Loucy (cell line): Measurements from ENCODE around the gene MYL5.

Experiments
- H2AFZ ChIP-seq: fragments of 200-600 bp; sonication (generic); 2 replicates; pipeline ENCODE4 v1.6.0; 2016; ENCODE audit warnings: antibody characterized with exemption, mild to moderate bottlenecking, low read length, moderate library complexity
- H3F3A ChIP-seq: fragments of 200-600 bp; 2 replicates; pipeline ENCODE4 v1.6.0; 2016; ENCODE audit warnings: antibody characterized with exemption, low read depth, mild to moderate bottlenecking
- H3K27me3 ChIP-seq: fragments of 200-600 bp; sonication (generic); 2 replicates; pipeline ENCODE4 v1.6.1; 2014; ENCODE audit warnings: low read length, mild to moderate bottlenecking; ENCODE audit not compliant: insufficient read depth, poor library complexity, severe bottlenecking
- H3K36me3 ChIP-seq: fragments of 200-600 bp; sonication (generic); 2 replicates; pipeline ENCODE4 v1.6.1; 2016; ENCODE audit warnings: low read length; ENCODE audit not compliant: insufficient read depth
- H3K4me1 ChIP-seq: fragments of 200-600 bp; sonication (generic); 2 replicates; pipeline ENCODE4 v1.5.1; 2014; ENCODE audit warnings: low read length, mild to moderate bottlenecking; ENCODE audit not compliant: insufficient read depth, poor library complexity, severe bottlenecking
- H3K4me2 ChIP-seq: fragments of 200-600 bp; sonication (generic); 2 replicates; pipeline ENCODE4 v1.6.0; 2014; ENCODE audit warnings: antibody characterized with exemption, low read length, low read depth, mild to moderate bottlenecking; ENCODE audit not compliant: poor library complexity, severe bottlenecking
- H3K4me3 ChIP-seq: fragments of 200-600 bp; sonication (generic); 2 replicates; pipeline ENCODE4 v1.5.1; 2014; ENCODE audit warnings: low read length, mild to moderate bottlenecking, mixed read lengths; ENCODE audit not compliant: poor library complexity, severe bottlenecking
- H3K79me2 ChIP-seq: fragments of 200-600 bp; sonication (generic); 2 replicates; pipeline ENCODE4 v1.6.1; 2014; ENCODE audit warnings: low read length; ENCODE audit not compliant: insufficient read depth
- H3K9ac ChIP-seq: fragments of 200-600 bp; sonication (generic); 2 replicates; pipeline ENCODE4 v1.6.0; 2014; ENCODE audit warnings: mild to moderate bottlenecking, low read depth, low read length, moderate library complexity; ENCODE audit not compliant: poor library complexity, severe bottlenecking
- H3K9me2 ChIP-seq: fragments of 200-600 bp; sonication (generic); replicated peaks from 2 replicates; pipeline ENCODE4 v1.6.1; 2016; ENCODE audit warnings: low read depth, low read length, mixed read lengths
- H3K9me3 ChIP-seq: fragments of 200-600 bp; sonication (generic); 2 replicates; pipeline ENCODE4 v1.6.1; 2014; ENCODE audit warnings: mild to moderate bottlenecking, antibody characterized with exemption, low read length, low read depth; ENCODE audit not compliant: insufficient read depth
- H4K20me1 ChIP-seq: fragments of 200-600 bp; sonication (generic); 2 replicates; pipeline ENCODE4 v1.6.0; 2014; ENCODE audit warnings: antibody characterized with exemption, low read length, mild to moderate bottlenecking; ENCODE audit not compliant: insufficient read depth, poor library complexity, severe bottlenecking
- CTCF ChIP-seq: fragments of 200-600 bp; sonication (generic); conservative IDR thresholded peaks from 2 replicates; pipeline ENCODE4 v1.5.1; 2014; ENCODE audit warnings: mild to moderate bottlenecking, antibody characterized with exemption, low read length
- EZH2phosphoT487 ChIP-seq: fragments of 200-600 bp; IDR thresholded peaks from 2 replicates; pipeline ENCODE4 v1.6.1; 2018; ENCODE audit warnings: antibody characterized with exemption, mild to moderate bottlenecking, moderate library complexity, borderline replicate concordance

The MYL5 gene

DNA sequence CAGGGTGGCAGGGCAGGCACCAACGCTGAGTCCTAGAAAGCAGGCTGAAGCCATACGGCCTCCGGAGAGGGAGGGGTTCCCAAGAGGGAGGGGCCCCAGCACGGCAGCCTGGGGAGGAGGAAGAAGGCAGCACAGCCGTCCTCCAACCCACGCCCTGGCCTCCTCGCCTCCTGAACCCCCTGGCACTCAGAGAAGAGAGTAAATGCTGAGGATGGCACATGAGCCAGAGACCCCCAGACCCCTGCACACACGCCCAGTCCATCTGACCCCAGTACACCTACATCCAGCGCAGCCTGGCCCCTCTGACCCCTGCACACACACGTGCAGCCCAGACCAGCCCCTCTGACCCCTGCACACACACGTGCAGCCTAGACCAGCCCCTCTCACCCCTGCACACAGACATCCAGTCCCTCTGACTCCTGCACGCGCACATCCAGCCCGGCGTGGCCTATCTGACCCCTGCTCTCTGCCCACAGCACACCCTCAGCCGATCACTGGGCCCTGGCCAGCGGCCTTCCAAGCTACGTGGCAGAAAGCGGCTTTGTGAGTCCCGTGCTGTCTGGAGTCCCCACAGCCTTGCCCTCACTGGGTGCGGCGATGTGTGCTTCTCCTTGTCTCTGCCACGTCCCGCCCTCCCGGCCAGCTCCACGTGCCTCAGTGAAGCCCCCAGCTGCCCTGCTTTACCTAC, 18.7 kb upstream of the MYL5 start:
- peaks cover 6% of the 10 kb centered on the region; the same call in 1 of the 2 replicates for H3K9me3 ChIP-seq
- H3K27me3 ChIP-seq: no peaks in the 10 kb centered on the region
- H3F3A ChIP-seq: no peaks in the 10 kb centered on the region
- H3K36me3 ChIP-seq: no peaks in the 10 kb centered on the region
- no peaks in the 10 kb centered on the region for H4K20me1 ChIP-seq
- H3K4me1 ChIP-seq: no peaks in the 10 kb centered on the region
- no peak overlapping the region for H3K9ac ChIP-seq
- H3K4me3 ChIP-seq: no peak overlapping the region
- no peak overlapping the region for H2AFZ ChIP-seq
- TF ChIP-seq CTCF: no peak
- no peak for TF ChIP-seq EZH2phosphoT487
- no peaks in the 10 kb centered on the region for H3K9me2 ChIP-seq
- no peaks in the 10 kb centered on the region for H3K79me2 ChIP-seq
- no peak overlapping the region for H3K4me2 ChIP-seq

DNA sequence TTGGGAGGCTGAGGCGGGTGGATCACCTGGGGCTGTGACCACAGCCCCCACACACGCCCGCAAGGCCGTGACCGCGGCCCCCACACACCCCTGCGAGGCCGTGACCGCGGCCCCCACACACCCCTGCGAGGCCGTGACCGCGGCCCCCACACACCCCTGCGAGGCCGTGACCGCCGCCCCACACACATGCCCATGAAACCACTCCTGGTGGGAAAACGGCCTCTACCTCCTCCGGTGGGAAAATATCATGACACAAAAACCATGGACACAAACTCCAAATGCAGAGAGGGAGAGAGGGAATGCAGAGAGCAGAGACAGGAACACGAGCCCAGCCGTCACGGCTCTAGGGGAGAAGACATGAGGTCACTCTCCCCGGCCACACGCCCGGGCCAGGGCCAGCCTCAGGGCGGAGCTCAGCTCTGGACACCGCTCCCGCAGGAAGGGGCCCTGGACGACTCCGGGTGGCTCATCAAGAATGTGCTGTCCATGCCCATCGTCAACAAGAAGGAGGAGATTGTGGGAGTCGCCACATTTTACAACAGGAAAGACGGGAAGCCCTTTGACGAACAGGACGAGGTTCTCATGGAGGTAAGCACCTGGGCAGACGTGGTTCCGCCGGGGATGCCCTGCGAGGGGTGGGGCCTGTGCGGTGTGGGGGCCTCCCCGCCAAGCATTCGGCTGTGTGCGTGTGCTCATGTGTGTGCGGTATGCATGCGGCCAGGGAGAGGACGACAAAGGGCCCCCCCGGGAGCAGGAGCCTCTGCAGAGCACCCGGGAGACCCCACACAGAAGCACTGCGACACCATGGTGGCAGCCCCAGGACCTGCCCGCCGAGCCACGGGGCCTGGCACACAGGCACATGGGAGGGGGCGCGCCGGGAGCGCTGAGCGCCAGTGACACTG, 17.7 kb upstream of the MYL5 start:
- no peaks in the 10 kb centered on the region for H3K79me2 ChIP-seq
- no peaks in the 10 kb centered on the region for H4K20me1 ChIP-seq
- no peak overlapping the region for H2AFZ ChIP-seq
- no peaks in the 10 kb centered on the region for H3K36me3 ChIP-seq
- no peaks in the 10 kb centered on the region for H3K4me1 ChIP-seq
- H3K4me2 ChIP-seq: no peak overlapping the region
- peaks cover 6% of the 10 kb centered on the region; the same call in 1 of the 2 replicates for H3K9me3 ChIP-seq
- H3K9me2 ChIP-seq: no peaks in the 10 kb centered on the region
- no peaks in the 10 kb centered on the region for H3F3A ChIP-seq
- H3K27me3 ChIP-seq: no peaks in the 10 kb centered on the region
- H3K4me3 ChIP-seq: no peak overlapping the region
- TF ChIP-seq CTCF: no peak
- TF ChIP-seq EZH2phosphoT487: no peak
- H3K9ac ChIP-seq: no peak overlapping the region

DNA sequence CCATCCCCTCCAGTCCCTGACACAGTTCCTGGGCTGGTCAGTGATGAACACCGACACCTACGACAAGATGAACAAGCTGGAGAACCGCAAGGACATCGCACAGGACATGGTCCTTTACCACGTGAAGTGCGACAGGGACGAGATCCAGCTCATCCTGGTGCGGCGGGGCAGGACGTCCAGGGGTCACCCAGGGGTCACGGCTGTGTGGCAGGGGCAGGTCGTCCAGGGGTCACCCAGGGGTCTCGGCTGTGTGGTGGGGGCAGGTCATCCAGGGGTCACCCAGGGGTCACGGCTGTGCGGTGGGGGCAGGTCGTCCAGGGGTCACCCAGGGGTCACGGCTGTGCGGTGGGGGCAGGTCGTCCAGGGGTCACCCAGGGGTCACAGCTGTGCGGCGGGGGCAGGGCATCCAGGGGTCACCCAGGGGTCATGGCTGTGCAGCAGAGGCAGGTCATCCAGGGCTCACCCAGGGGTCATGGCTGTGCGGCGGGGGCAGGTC, 17.0 kb upstream of the MYL5 start:
- no peaks in the 10 kb centered on the region for H3K79me2 ChIP-seq
- no peaks in the 10 kb centered on the region for H3K27me3 ChIP-seq
- no peaks in the 10 kb centered on the region for H4K20me1 ChIP-seq
- H3K9ac ChIP-seq: no peak overlapping the region
- TF ChIP-seq EZH2phosphoT487: no peak
- no peak for TF ChIP-seq CTCF
- peaks cover 3% of the 10 kb centered on the region; the same call in 1 of the 2 replicates for H3K9me3 ChIP-seq
- H3K4me3 ChIP-seq: no peak overlapping the region
- no peaks in the 10 kb centered on the region for H3K9me2 ChIP-seq
- H3K4me1 ChIP-seq: no peaks in the 10 kb centered on the region
- H3K36me3 ChIP-seq: no peaks in the 10 kb centered on the region
- H3K4me2 ChIP-seq: no peak overlapping the region
- no peaks in the 10 kb centered on the region for H3F3A ChIP-seq
- no peak overlapping the region for H2AFZ ChIP-seq
